ENCODE data around the gene CD33. TPM values are rescaled to one million over a fixed set of nuclear protein-coding genes. Genes with fewer than 3 reads are reported as not detected.

The CD33 gene
- total and polyA plus RNA-seq, 2 of the 8 experiments (the other 6 are each of a cell fraction or from before 2014, with no cell fraction given), result 0.06 TPM; not detected in 1

DNA sequence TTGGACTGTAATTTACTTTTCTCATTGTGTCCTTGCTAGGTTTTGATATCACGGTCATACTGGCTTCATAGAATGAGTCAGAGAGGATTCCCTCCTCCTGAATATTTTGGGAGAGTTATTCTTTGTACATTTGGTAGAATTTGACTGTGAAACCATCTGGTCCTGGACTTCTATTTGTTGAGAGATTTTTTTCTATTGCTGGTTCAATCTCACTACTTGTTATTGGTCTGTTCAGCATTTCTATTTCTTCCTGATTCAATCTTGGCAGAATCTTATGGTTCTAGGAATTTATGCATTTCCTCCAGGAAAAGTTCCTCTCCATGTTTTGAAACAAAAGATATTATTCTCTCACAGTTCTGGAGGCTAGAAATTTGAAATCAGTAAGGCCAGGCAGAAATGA is 4.9 kb upstream of the CD33 start (continued):
- TF ChIP-seq, protein P1, sequence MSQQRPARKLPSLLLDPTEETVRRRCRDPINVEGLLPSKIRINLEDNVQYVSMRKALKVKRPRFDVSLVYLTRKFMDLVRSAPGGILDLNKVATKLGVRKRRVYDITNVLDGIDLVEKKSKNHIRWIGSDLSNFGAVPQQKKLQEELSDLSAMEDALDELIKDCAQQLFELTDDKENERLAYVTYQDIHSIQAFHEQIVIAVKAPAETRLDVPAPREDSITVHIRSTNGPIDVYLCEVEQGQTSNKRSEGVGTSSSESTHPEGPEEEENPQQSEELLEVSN (IDR thresholded peaks at IDR 0.05), result no peak
- TF ChIP-seq, protein P2, sequence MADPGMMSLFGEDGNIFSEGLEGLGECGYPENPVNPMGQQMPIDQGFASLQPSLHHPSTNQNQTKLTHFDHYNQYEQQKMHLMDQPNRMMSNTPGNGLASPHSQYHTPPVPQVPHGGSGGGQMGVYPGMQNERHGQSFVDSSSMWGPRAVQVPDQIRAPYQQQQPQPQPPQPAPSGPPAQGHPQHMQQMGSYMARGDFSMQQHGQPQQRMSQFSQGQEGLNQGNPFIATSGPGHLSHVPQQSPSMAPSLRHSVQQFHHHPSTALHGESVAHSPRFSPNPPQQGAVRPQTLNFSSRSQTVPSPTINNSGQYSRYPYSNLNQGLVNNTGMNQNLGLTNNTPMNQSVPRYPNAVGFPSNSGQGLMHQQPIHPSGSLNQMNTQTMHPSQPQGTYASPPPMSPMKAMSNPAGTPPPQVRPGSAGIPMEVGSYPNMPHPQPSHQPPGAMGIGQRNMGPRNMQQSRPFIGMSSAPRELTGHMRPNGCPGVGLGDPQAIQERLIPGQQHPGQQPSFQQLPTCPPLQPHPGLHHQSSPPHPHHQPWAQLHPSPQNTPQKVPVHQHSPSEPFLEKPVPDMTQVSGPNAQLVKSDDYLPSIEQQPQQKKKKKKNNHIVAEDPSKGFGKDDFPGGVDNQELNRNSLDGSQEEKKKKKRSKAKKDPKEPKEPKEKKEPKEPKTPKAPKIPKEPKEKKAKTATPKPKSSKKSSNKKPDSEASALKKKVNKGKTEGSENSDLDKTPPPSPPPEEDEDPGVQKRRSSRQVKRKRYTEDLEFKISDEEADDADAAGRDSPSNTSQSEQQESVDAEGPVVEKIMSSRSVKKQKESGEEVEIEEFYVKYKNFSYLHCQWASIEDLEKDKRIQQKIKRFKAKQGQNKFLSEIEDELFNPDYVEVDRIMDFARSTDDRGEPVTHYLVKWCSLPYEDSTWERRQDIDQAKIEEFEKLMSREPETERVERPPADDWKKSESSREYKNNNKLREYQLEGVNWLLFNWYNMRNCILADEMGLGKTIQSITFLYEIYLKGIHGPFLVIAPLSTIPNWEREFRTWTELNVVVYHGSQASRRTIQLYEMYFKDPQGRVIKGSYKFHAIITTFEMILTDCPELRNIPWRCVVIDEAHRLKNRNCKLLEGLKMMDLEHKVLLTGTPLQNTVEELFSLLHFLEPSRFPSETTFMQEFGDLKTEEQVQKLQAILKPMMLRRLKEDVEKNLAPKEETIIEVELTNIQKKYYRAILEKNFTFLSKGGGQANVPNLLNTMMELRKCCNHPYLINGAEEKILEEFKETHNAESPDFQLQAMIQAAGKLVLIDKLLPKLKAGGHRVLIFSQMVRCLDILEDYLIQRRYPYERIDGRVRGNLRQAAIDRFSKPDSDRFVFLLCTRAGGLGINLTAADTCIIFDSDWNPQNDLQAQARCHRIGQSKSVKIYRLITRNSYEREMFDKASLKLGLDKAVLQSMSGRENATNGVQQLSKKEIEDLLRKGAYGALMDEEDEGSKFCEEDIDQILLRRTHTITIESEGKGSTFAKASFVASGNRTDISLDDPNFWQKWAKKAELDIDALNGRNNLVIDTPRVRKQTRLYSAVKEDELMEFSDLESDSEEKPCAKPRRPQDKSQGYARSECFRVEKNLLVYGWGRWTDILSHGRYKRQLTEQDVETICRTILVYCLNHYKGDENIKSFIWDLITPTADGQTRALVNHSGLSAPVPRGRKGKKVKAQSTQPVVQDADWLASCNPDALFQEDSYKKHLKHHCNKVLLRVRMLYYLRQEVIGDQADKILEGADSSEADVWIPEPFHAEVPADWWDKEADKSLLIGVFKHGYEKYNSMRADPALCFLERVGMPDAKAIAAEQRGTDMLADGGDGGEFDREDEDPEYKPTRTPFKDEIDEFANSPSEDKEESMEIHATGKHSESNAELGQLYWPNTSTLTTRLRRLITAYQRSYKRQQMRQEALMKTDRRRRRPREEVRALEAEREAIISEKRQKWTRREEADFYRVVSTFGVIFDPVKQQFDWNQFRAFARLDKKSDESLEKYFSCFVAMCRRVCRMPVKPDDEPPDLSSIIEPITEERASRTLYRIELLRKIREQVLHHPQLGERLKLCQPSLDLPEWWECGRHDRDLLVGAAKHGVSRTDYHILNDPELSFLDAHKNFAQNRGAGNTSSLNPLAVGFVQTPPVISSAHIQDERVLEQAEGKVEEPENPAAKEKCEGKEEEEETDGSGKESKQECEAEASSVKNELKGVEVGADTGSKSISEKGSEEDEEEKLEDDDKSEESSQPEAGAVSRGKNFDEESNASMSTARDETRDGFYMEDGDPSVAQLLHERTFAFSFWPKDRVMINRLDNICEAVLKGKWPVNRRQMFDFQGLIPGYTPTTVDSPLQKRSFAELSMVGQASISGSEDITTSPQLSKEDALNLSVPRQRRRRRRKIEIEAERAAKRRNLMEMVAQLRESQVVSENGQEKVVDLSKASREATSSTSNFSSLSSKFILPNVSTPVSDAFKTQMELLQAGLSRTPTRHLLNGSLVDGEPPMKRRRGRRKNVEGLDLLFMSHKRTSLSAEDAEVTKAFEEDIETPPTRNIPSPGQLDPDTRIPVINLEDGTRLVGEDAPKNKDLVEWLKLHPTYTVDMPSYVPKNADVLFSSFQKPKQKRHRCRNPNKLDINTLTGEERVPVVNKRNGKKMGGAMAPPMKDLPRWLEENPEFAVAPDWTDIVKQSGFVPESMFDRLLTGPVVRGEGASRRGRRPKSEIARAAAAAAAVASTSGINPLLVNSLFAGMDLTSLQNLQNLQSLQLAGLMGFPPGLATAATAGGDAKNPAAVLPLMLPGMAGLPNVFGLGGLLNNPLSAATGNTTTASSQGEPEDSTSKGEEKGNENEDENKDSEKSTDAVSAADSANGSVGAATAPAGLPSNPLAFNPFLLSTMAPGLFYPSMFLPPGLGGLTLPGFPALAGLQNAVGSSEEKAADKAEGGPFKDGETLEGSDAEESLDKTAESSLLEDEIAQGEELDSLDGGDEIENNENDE (IDR thresholded peaks at IDR 0.05; ENCODE audit: insufficient replicate concordance, low read length), result no peak
- no peak for TF ChIP-seq TCF12 (IDR thresholded peaks at IDR 0.05; ENCODE audit: low read depth, low read length)
